ENCODE data around the gene CNTNAP2. TPM values are rescaled to one million over a fixed set of nuclear protein-coding genes. Genes with fewer than 3 reads are reported as not detected.

The CNTNAP2 gene
- total and polyA plus RNA-seq, 2 of the 13 experiments (the other 11 are each of a cell fraction or from before 2014, with no cell fraction given): 0.40 to 0.42 TPM

GRCh38 chr7:148182264-148182663 lies 2065.7 kb downstream of the CNTNAP2 start:
- ChIA-PET POLR2A (no interaction called here), CTCF (ENCODE audit: low intra/inter-chr PET ratio, low total read pairs) (no interaction called here)
- Histone ChIP-seq H3K9me3 (ENCODE audit: low read length) (no peaks in the 10 kb centered on the region), H3K4me2 (ENCODE audit: low read depth, low read length) (no peak overlapping the region), H4K20me1 (ENCODE audit: insufficient read depth, low read length) (no peaks in the 10 kb centered on the region), H3K27me3 (ENCODE audit: control insufficient read depth in 1 of 2, insufficient read depth in 2 of 2, low read length in 2 of 2) (0 out of 5 replicates have a peak, but pooled peaks cover 0 to 5% of the 10 kb centered on the region in 2 experiments), H3K4me3 (replicated peaks in 1 of 3; ENCODE audit: insufficient read depth in 1 of 3, low read depth in 2 of 3, low read length in 3 of 3) (no peak overlapping the region), H3K9ac (ENCODE audit: insufficient read depth, low read depth, low read length) (no peak overlapping the region), H2AFZ (ENCODE audit: low read length) (no peak overlapping the region), H3K27ac (ENCODE audit: extremely low read length, insufficient read depth, low read length) (no peak overlapping the region), H3K36me3 (replicated peaks in 1 of 2; ENCODE audit: control insufficient read depth in 1 of 2, insufficient read depth in 2 of 2, low read length in 2 of 2) (no peaks in the 10 kb centered on the region), H3K4me1 (ENCODE audit: insufficient read depth, low read length) (no peaks in the 10 kb centered on the region), H3K79me2 (ENCODE audit: insufficient read depth, low read length) (no peaks in the 10 kb centered on the region)
- in situ Hi-C loops (cut with HindIII; ENCODE audit: extremely low pct_ligation_motif_present, low pct_unique_long_range_greater_than_20kb) (no loop called here), intact Hi-C loops (cut with micrococcal nuclease; ENCODE audit: unreplicated experiment) (no loop called here)
- ATAC-seq (no peak), DNase-seq (ENCODE audit: low spot score) (no peak), FAIRE-seq (no peak)
- WGBS (ENCODE audit: low lambda C conversion rate): 40% methylated on average over 5 of the region's 5 CpGs
- TF ChIP-seq ZNF691 (CRISPR knock-in tag; IDR thresholded peaks at IDR 0.05; ENCODE audit: borderline replicate concordance, low read depth): no peak
- no peak for TF ChIP-seq CENPT (CRISPR knock-in tag; IDR thresholded peaks at IDR 0.05; ENCODE audit: low read depth)
- no peak for TF ChIP-seq MYC (CRISPR knock-in tag; IDR thresholded peaks at IDR 0.05; ENCODE audit: borderline replicate concordance)
- no peak for TF ChIP-seq CAMTA2 (CRISPR knock-in tag; IDR thresholded peaks at IDR 0.05; ENCODE audit: borderline replicate concordance)
- no peak for TF ChIP-seq RBM39 (IDR thresholded peaks at IDR 0.05; ENCODE audit: low read depth, low read length, poor library complexity, severe bottlenecking)
- no TSS peak for BruUV-seq (replicated peaks)

GRCh38 chr7:148185041-148185440 lies 2068.4 kb downstream of the CNTNAP2 start:
- in situ Hi-C loops (cut with HindIII; ENCODE audit: extremely low pct_ligation_motif_present, low pct_unique_long_range_greater_than_20kb) (no loop called here), intact Hi-C loops (cut with micrococcal nuclease; ENCODE audit: unreplicated experiment) (no loop called here)
- ChIA-PET POLR2A (no interaction called here), CTCF (ENCODE audit: low intra/inter-chr PET ratio, low total read pairs) (no interaction called here)
- Histone ChIP-seq H3K4me2 (ENCODE audit: low read depth, low read length) (no peak overlapping the region), H3K36me3 (replicated peaks in 1 of 2; ENCODE audit: control insufficient read depth in 1 of 2, insufficient read depth in 2 of 2, low read length in 2 of 2) (no peaks in the 10 kb centered on the region), H3K9ac (ENCODE audit: insufficient read depth, low read depth, low read length) (no peak overlapping the region), H3K27ac (ENCODE audit: extremely low read length, insufficient read depth, low read length) (no peak overlapping the region), H3K4me3 (replicated peaks in 1 of 3; ENCODE audit: insufficient read depth in 1 of 3, low read depth in 2 of 3, low read length in 3 of 3) (no peak overlapping the region), H3K9me3 (ENCODE audit: low read length) (no peaks in the 10 kb centered on the region), H4K20me1 (ENCODE audit: insufficient read depth, low read length) (no peaks in the 10 kb centered on the region), H2AFZ (ENCODE audit: low read length) (no peak overlapping the region), H3K27me3 (ENCODE audit: control insufficient read depth in 1 of 2, insufficient read depth in 2 of 2, low read length in 2 of 2) (0 out of 5 replicates have a peak, but pooled peaks cover 0 to 5% of the 10 kb centered on the region in 2 experiments), H3K79me2 (ENCODE audit: insufficient read depth, low read length) (no peaks in the 10 kb centered on the region), H3K4me1 (ENCODE audit: insufficient read depth, low read length) (no peaks in the 10 kb centered on the region)
- FAIRE-seq: no peak
- DNase-seq (ENCODE audit: low spot score): no peak
- BruUV-seq (replicated peaks): no TSS peak
- TF ChIP-seq PPARG (CRISPR knock-in tag; conservative IDR thresholded peaks at IDR 0.05): no peak
- no peak for ATAC-seq
- 2% methylated on average over 5 of the region's 5 CpGs for WGBS (ENCODE audit: low lambda C conversion rate)
